ENCODE measurements around the gene GAS6. TPM values are rescaled to one million over a fixed set of nuclear protein-coding genes. Genes with fewer than 3 reads are reported as not detected.

GAS6 gene
- total and polyA plus RNA-seq, 2 donors (not counting 3 experiments of a cell fraction or from before 2014, with no cell fraction given), result 69.2 to 109 TPM

GRCh38 chr13:113849981-113850721 is 13.7 kb downstream of the GAS6 start:
- intact Hi-C loops (cut with micrococcal nuclease) (no loop called here), dilution Hi-C loops (cut with MboI; ENCODE audit: extremely low pct_ligation_motif_present, low sequenced_read_pairs) (no loop called here)
- Histone ChIP-seq H3K4me1 (ENCODE audit: control insufficient read depth, extremely low read depth, insufficient read depth, low read length) (no peaks in the 10 kb centered on the region), H3K27me3 (ENCODE audit: control insufficient read depth in 2 of 2, insufficient read depth in 2 of 2, low read length in 2 of 2) (no peaks in the 10 kb centered on the region), H3K4me2 (ENCODE audit: insufficient read depth, low read length) (no peak overlapping the region), H3K9me1 (replicated peaks; ENCODE audit: control insufficient read depth, extremely low read depth, insufficient read depth, low read length) (no peaks in the 10 kb centered on the region), H2AFZ (ENCODE audit: low read depth, low read length) (no peak overlapping the region), H3K27ac (ENCODE audit: insufficient read depth, low read depth, low read length) (no peak overlapping the region), H3K4me3 (replicated peaks in 1 of 3; ENCODE audit: insufficient read depth in 1 of 3, low read depth in 1 of 3, low read length in 3 of 3) (no peak overlapping the region), H3K9ac (replicated peaks; ENCODE audit: extremely low read depth, insufficient read depth, low read length) (no peak overlapping the region), H3K36me3 (ENCODE audit: control insufficient read depth in 2 of 2, extremely low read depth in 1 of 2, insufficient read depth in 2 of 2, low read length in 2 of 2) (peaks cover 0 to 7% of the 10 kb centered on the region in 2 experiments), H3K79me2 (ENCODE audit: control insufficient read depth, insufficient read depth, low read length) (no peaks in the 10 kb centered on the region), H3K9me3 (replicated peaks; ENCODE audit: control insufficient read depth, insufficient read depth, low read length) (no peaks in the 10 kb centered on the region), H4K20me1 (replicated peaks; ENCODE audit: control insufficient read depth, extremely low read depth, insufficient read depth, low read length) (no peaks in the 10 kb centered on the region)
- DNase-seq (ENCODE audit: low read depth, low spot score), result no peak
- CTCF ChIA-PET, result interaction anchor here (1.0 kb wide), 1 partner anchor 54 kb away, joined by 4 read pairs; no protein-coding TSS in a partner anchor
- POLR2A ChIA-PET, result no interaction called here
- no peak for FAIRE-seq
- no peak for TF ChIP-seq GATA2 (IDR thresholded peaks at IDR 0.05; ENCODE audit: insufficient read depth, insufficient read length, low read depth, low read length)
- TF ChIP-seq POLR2AphosphoS5 (IDR thresholded peaks at IDR 0.05; ENCODE audit: insufficient read depth, low read depth, low read length), result no peak
- no peak for TF ChIP-seq CTCF (IDR thresholded peaks at IDR 0.05; ENCODE audit: extremely low read depth in 1 of 2, insufficient read depth in 1 of 2, low read depth in 1 of 2, low read length in 2 of 2)
- TF ChIP-seq EZH2 (IDR thresholded peaks at IDR 0.05; ENCODE audit: borderline replicate concordance, low read depth, low read length, severe bottlenecking), result no peak
- no peak for TF ChIP-seq POLR2A (IDR thresholded peaks at IDR 0.05; ENCODE audit: low read depth, low read length)
- TF ChIP-seq MAX (IDR thresholded peaks at IDR 0.05; ENCODE audit: insufficient read depth, insufficient read length), result no peak
- TF ChIP-seq MYC (IDR thresholded peaks at IDR 0.05; ENCODE audit: low read depth, low read length), result no peak
- TF ChIP-seq JUN (IDR thresholded peaks at IDR 0.05; ENCODE audit: borderline replicate concordance, insufficient read depth, insufficient read length, low read depth), result no peak
- TF ChIP-seq FOS (IDR thresholded peaks at IDR 0.05; ENCODE audit: borderline replicate concordance, insufficient read depth, low read length), result no peak
- no TSS peak for BruUV-seq (replicated peaks)

Measured in endothelial cell of umbilical vein (primary cell).